Right hindlimb (tissue), 1 donor: ENCODE measurements around the gene BDNF.
"Not testable (repeated sequence)": the region's sequence is repeated elsewhere in the genome, so short reads cannot be mapped to it uniquely, and the experiment has no call there.

Experiments used
- DNase-seq: peaks from one replicate; pipeline ENCODE4 v3.0.0-alpha.2; 2018

BDNF gene

DNA sequence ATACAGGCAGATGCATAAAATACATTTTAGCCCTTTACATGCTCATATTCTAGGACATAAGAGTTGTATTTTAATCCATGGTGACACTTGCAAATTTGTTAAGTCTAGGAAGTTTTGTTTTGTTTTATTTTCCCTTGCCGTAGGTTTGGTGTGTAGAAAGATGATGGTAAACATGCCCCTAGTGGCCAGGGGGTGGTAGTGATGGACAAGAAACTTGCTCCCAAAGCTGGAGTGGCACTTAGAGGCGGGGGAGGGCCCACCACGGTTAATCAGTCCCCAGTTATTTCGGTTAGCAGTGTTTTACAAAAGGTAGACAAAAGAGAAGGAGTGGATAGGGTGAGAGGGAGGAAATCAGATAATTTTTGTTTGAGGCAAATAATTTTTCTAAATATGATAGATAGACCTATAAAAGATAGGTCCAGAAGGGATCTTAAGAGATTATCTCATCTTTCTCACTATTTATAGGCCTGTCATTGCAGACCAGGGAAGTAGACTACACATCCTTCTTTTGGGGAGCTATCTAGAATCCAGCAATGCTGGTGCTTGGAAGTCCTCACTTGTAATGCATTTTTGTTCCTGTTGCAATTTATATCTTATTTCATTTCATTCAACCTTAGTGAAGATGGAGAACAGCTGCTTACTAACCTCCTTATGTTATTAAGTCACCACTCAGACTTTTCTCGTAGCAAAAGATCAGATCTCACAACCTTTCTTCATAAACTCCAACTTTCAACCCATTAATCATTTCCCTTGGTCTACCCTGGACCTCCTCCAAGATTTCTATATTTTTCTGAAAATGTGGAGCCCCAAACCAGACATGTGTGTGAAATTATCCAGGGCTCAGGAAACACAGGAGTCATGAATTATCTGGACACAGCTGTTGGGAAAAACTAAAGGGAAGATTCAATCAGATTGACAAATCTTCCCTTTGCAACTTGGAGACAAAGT is 5.9 kb upstream of the BDNF start:
- DNase-seq: no peak

DNA sequence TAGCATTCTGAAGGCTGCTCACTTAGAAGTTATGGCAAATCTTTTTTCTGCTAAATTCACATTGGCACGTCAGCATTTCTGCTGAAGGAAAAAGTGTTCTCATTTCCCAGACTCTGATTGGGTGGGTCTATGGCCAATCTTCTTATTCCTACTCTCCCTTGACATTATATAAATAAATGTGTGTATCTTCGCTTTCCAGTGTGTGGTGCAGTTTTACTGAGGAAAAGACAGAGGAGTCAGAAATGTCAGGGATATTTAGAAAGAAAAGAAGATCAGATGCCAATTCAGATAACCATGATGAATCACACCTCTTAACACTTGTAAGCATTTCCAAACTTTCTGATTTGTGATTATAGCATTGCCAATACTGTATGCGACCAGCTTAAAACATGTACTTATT is 3.2 kb upstream of the BDNF start:
- no peak for DNase-seq

DNA sequence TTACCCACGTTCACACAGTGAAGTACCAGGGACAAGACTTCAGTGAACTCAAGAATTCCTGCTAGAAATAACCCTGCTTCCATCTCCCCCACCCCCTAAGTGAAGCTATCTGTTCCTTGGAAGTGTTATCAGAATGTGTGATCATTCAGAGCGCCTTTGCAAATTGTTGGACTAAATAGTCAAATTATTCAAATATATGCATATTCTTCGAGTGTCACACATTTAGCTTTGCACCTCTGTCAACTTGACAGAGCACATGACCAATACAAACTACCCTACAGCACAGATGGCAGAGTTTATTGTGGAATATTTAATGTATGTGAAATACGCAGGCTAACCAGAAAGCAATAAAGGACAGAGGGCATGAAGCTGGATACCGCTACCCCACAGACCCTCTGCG is 2.6 kb upstream of the BDNF start:
- no peak for DNase-seq

DNA sequence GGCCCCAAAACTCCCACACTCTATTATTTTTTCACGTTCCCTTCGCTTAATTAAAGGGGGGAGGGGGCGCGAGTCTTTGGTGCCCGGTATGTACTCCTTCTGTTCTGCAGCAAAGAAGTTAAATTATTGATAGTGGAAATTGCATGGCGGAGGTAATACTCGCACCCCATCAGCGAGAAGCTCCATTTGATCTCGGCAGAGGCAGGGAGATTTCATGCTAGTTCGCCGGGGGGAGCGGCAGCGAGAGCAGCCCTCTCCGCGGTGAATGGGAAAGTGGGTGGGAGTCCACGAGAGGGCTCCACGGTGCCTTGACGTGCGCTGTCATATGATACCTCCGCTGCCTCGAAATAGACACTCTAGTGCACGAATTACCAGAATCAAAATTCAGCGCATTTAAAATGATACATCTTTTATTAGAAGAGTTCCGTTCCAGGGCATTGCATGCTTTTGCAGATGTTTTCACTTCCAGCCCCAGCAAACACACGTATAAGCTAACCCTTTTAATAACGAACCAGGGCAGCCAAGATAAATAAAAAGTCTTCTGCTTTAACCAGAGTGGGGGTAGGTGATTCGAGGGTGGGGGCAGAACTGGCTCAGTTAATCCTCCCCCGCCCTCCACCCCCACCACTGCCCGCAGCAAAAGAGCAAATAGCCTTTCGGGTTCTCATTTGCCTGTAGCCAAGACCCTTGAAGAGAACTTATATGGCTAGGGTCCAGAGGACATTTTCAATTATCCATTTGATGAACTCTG is 1.3 kb upstream of the BDNF start:
- peak; percentile 60 for DNase-seq

DNA sequence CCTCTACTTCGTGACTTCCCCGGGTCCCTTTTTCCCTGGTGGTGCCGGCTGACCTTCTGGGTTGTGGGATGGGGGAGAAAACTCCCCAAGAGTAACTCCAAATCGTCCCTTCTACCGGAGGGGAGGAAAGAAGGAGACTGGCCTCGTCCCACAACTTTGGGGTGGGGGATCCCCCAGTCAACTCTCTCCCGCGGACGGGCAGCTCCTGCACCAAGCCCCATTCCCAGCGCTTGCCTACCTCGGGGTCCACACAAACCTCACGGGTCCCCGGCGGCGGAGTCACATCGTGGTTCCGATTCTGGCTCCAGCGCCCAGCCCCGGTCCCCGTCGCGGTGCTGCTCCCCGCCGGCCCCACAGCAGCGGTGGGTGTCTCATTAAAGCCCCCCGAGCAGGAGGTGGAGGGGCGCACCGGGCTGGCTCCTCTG is 317 bp downstream of the BDNF start:
- no peak for DNase-seq

DNA sequence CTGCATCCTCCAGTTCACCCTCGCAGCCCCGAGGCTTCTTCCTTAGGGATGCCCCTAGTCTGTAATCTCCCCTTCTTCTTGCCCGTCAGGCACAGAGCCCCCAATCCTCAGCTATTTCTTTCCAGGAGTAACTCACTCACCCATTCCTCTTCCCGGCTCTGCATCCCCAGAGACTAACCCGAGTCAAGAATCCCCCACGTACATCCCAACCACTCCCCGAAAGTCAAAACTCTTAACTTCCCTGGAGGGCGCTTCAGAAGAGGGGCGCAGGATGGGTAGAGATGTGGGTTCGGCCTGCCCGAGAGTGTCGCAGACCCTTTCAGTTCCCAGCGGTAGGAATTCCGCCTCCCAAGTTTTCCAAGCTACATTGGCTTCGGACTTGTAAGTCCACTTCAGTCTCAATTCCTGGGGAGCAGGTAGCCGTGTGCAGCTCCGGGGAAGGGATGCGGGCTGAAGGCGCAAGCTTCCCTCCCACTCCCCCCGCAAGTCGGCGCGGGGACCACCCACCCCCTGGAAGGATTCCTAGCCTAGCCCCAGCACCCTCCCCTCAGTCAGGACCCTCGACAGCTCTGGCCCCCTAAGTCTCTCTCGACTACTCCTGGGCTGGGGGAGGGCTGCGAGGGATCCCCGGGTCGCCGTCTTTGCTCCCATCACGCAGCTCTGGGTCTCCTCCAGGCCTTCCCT is 871 bp downstream of the BDNF start:
- peak; percentile 41 for DNase-seq

DNA sequence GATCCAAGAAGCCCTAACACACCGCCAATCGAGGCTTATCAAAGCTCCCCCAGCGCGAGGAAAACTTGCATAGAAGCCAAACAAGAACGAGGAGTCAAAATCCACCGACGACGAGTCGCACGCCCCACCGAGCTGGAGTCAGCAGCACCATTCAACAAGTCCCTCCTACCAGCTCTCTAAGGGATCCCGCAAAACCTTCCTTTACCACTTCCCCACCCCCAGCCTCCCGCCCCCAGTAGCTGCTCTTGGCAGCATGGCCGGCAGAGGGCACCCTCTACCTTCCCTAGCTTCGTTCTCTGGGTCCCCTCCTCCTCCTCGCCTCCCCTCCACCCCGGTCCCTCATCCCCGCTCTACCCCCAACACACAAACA is 1.4 kb downstream of the BDNF start:
- peak; percentile 91 for DNase-seq

DNA sequence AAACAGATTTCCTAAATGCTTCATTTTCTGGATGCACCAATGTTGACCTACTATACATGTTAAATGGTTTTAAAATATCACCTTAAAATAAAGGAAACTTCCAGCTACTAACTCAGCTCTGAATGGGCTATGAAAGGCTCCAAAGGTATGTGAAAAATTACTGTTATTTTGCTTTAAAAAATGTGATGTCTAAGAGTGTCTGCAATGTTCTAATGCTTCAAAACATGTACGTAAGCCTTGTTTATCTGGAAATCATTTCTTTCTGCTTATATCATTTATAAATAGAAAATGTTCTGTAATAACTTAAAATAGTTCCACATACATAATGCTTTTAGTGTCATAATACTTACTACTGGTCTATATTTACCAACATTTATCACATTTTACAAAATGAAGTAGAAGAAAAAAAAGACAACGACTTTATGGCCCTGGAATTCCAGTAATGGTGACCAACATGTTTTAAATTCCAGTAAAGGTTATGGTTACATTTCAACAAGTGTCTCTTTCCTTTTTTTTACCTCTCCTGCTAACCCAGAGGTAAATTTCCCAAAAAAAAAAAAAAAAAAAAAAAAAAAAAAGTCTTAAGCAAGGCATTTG is 2.5 kb downstream of the BDNF start:
- DNase-seq: no peak

DNA sequence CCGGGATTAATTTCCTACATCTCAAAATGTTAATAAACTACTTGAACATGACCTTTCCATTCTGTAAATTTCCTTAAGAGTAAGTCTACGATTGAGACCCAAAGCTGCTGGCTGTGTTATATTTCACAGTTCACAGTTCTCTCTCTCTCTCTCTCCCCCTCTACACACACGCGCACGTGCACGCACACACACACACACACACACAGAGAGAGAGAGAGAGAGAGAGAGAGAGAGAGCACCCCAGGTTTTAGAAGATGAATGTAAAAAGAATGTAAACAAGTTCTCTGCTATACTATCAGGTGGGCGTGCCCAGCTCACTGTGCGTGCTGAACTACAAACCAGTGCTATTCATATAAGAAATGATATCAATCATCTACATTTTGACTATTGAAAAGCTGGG is 3.3 kb downstream of the BDNF start:
- DNase-seq: no peak

DNA sequence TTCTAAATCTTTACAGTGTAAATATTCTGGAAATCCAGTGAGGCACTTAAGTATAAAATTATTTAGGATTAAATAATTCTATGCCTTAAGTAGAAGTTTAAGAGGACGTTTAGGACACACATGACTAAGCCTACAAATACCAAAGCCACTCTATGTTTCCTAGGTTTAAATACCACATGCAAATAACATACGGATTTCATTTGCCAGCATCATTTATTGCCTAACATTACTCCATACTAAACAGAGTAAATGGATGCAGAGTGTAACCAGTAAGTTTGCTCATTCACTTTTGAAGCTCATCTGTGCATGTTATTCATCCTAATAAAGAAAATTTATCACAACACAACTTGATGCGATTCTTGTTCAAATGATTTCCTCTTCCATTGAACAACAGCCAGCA is 4.1 kb downstream of the BDNF start:
- no peak for DNase-seq

DNA sequence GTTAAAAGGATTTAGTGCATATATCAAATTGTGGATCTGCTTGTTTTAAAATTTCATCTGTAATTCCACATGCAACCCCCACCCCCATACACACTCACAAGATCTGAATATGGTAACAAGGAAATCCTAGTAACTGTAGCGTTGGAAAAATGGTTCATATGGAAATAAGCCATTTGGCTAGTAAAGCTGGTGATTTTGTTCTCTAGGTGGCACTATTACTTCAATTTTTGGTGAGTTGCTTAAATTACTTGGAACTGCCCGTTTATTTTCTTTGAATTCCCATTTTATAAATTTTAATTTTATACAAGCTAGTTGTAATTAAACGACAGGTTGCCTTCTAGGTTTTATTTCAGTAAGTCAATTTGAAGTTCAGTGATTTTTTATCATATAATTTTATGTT is 5.3 kb downstream of the BDNF start:
- DNase-seq: no peak

DNA sequence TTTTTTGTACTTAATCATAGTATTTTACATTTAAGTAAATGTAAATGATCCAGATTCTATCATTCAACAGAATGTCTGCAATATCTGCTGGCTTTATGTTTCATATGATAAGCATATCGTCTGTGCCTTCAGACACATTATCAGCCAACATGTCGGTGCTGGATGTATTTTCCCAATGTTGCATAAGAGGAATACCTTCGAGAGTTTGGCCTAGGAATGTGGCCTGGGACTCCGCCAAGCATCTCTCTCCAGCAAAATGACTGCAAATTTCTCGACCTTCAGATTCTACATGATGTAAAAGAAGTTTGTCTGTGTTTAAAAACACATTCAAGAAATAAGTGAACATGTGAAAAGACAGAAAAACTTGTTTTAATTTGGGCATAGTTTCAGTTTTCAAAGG is 6.9 kb downstream of the BDNF start:
- no peak for DNase-seq

DNA sequence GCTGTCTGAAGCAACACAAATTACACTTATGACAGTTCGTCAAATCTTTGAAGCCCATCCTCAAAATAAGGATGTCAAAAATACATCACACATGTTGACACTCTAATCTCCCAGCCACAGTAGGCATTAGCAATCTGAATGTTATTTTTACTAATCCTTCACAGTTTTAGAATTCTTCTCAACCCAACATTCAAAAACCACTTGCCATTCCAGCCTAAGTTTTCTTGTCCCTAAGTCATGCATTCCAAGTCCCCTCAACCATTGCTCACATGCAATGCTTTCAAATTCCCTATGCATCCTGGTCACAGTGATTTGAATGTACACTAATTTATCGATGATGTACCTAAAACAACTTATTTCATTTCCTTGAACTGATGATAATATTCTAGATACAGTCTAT is 7.5 kb downstream of the BDNF start:
- DNase-seq: no peak

DNA sequence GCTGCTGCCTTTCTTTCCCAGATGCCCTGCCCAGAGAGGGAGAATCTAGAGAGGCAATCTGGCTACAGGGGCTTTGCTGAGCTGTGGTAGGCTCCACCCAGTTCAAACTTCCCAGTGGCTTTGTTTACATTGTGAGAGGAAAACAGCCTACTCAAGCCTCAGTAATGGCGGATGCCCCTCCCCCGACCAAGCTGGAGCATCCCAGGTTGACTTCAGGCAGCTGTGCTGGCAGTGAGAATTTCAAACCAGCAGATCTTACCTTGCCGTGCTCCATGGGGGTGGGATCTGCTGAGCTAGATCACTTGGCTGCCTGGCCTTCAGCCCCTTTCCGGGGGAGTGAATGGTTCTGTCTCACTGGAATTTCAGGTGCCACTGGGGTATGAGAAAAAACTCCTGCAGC is 12.2 kb downstream of the BDNF start:
- no peak for DNase-seq

DNA sequence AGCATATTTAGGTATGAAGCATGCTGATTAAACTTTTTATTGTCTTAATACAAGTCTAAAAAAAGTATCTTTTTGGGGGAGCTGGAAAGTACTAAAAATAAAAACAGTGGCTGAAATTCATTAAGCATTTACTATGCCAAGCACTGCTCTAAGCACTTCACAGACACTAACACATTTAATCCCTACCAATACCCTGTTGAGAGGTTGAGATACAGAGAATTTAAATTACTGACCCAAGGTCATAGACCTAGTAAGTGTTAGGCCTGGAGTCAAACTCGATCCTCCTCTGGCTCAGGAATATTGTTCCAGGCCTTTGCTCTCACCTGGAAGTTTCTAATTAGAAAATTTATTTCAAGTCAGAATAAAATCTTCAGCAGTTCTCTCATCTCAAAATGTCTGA is 18.6 kb downstream of the BDNF start:
- no peak for DNase-seq

DNA sequence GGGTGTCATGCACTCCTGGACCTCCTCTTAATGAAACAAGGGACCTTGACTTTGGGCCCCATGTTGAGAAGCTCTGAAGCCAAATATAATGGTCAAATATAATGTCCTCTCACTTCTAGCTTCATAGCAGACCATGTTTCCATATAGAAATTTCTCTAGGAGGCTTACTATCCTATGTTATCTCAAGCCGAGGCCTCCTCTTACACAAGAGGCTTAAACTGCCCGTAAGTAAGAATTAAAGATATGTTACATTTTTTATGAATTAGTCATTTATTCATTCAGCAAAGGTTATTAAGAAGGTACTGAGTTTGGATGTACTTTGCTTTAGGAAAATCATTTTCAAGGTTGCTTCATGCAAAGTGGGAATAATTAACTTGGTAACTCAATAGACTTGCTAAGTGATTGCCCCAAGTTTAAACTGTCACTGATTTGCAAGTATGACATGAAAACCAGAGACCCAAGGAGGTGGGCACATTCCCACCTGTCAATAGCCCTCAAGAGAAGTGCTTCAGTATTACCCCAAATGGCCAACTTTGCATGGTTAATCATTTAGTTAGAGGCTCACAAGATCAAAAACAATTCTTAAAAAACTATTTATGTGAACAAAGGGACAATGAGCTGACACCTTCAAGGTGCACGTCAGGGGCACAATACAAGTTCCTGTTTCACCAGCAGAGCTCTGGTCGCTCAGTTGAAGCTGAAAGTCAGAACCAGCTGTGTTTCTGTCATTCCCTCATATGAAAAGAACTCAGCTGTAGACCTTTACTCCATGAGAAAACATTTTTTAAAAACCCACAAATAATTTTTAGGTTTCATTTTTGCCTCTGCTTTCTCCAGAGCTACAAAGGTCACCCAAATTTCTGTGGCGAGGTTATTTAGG is 20.9 kb downstream of the BDNF start:
- no peak for DNase-seq

DNA sequence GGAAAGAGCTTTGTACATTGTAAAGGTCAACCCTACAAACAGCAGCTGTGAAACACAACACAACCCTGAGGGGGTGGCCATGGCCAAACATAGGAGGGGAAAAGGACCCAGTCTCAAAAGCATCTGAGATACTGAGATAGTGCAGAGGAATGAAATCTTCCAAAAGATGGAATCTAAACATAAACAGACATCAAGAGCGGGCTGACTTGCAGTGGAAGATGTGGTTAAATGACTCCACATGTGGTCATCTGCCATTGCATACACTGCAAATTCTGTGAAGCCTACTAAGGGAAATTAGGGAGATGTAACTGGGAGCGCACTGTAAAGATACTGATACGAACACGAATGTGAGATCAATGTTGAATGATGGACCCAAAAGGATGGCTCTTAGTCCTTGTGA is 22.0 kb downstream of the BDNF start:
- DNase-seq: no peak

DNA sequence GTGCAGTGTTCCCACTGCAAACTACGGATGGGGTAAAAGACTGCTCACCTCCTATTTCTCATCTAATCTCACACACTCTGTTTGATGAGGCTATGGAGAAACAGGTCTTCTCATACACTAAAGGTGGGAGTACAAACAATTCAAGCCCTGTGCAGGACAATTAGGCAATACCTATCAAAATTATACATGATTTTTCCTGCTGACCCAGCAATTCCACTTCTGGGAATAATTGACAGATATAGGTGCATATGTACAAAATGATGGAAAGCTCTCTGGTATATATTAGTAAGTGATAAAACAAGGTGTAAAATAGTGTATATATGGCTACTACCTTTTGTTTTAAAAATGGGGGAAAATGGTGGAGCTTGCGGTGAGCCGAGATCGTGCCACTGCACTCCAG is 23.1 kb downstream of the BDNF start:
- DNase-seq: no peak

DNA sequence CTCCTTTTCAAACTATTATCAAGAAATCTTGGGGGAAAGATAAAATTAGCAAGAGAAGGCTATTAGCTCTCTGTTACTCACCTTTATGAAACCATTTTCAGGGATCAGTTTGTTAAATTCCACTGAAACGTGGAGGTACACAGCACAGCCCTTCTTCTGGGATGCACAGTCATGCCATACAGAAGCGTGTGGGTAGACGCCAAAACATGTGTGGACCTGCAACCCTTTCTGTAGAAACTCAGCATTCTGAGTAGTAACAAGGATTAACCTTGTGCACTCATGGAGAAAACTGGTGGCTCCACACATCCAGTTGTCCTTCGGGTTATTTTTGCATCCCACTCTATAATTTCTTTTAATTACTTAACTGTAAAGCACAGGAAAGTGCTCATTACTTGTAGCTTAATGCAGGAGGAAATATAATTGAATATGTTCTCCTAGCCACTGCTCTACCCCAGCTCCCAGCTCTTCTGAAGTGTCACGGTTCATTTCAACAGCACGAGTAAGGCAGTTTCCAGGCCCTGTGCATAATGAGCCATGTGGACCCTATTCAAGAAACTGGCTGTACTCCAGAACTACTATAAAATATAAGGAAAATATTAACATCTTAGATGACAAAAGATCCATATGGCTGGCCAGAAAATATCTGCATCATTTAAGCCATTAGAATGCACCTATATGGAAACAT is 26.1 kb downstream of the BDNF start:
- DNase-seq: no peak

DNA sequence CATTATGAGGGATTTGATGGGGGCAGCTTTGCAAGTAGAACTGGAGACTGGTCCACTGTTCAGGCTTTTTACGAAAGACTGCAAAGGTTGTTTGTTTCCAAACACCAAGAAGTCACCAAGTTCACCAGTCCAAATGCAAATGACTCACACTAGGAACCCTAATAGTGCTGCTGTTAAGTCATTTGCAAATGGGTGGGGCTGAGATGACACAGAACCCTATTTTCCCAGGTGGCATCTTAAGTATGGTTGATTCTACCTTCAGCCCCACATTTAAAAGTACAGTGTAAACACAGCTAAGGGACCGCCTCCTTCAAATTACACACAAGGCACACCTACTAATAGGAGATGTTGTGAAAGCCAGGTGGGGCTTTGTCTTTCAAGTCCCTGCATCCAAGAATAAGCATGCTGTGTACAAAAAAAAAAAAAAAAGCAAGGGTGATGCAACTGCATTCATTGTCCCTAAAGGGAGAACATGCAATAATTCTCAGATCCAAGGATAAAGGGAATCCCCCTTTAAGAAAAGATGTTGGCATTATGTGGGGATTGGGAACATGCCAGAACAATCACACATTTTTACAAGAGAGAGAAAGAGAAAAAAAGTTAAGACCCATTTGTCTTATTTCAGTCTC is 27.3 kb downstream of the BDNF start:
- no peak for DNase-seq

DNA sequence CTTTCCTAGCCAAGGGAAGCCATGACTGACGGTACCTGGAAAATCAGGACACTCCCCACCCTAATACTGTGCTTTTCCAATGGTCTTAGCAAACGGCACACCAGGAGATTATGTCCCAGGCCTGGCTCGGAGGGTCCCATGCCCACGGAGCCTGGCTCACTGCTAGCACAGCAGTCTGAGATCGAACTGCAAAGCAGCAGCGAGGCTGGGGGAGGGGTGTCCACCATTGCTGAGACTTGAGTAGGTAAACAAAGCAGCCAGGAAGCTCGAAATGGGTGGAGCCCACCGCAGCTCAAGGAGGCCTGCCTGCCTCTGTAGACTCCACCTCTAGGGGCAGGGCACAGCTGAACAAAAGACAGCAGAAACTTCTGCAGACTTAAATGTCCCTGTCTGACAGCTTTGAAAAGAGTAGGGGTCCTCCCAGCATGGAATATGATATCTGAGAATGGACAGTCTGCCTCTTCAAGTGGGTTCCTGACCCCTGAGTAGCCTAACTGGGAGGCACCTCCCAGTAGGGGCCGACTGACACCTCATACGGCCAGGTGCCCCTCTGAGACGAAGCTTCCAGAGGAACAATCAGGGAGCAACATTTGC is 34.6 kb downstream of the BDNF start:
- not testable (repeated sequence) for DNase-seq
